Thoracic aorta endothelial cell (primary cell): ENCODE data around the gene PTX4. TPM values are rescaled to one million over a fixed set of nuclear protein-coding genes. Genes with fewer than 3 reads are reported as not detected.

Experiments used
- total RNA-seq: library from RNA; depleted of rRNA; stranded (reverse); fragments of >200 nt; gene quantifications from 2 replicates; pipeline ENCODE4 v1.2.3, GENCODE V29; 2012

PTX4 gene, protein sequence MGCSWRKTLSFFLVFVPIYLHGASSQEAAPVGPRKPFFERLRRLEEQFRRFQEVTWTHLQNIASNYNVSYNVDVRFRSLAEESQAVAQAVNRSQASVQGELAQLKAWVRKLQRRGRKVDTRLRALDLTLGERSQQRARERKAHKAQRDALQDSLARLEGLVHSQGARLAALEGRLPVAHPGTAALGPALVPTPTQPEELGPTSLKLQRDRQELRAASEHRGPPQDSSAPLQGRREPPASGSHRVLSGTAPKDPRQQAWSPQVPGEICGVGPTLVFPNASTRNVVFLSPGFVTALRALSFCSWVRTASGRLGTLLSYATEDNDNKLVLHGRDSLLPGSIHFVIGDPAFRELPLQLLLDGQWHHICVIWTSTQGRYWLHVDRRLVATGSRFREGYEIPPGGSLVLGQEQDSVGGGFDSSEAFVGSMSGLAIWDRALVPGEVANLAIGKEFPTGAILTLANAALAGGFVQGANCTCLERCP
- not detected in 2 replicates for total RNA-seq

DNA sequence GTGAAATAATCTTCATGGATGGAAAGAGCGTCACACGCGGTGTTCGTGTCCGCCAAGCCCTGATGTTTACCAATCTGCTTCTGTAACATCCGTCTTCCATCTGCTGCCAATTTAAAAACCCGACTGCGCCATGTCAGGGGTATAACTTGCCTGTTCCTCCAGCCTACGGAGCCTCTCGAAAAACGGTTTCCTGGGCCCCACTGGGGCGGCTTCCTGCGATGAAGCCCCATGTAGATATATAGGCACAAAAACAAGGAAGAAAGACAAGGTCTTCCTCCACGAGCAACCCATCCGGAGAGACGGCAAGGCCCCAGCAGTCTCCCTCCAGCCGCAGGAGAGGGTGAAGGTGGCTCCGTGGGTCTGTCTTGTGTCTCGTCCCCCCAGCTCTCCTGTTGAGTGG, at the start of gene PTX4:
Gene PTX4 (minus strand): TSS at position 326 of the 400 bp plus-strand sequence. CDS start 35 bp downstream, at position 291.

DNA sequence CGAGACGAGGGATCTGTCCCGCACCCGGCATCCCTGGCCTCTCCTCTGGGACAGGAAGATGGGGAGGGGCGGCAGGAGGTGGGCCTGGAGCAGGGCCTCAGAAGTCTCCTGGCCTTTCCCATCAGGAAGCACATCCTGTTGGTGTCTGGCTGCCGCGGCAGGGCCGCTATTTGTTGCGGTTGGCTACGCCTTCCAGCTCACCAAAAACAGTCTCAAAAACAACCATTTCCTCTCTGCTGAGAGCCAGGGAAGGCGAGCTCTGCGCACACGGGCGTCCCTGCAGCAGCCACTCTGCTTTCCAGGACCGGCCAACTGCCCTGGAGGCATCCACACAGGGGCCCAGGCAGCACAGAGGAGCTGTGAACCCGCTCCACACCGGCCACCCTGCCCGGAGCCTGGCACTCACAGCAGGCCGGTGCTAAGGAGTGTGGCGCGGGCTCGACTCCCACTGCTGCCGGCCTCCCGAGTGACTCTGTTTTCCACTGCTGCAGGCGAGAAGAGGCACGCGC, 44.8 kb upstream of the PTX4 start, which contains the start of gene TMEM204:
Gene TMEM204 (plus strand): TSS at position 224 of the 509 bp plus-strand sequence. CDS start 610 bp downstream, outside the sequence.

DNA sequence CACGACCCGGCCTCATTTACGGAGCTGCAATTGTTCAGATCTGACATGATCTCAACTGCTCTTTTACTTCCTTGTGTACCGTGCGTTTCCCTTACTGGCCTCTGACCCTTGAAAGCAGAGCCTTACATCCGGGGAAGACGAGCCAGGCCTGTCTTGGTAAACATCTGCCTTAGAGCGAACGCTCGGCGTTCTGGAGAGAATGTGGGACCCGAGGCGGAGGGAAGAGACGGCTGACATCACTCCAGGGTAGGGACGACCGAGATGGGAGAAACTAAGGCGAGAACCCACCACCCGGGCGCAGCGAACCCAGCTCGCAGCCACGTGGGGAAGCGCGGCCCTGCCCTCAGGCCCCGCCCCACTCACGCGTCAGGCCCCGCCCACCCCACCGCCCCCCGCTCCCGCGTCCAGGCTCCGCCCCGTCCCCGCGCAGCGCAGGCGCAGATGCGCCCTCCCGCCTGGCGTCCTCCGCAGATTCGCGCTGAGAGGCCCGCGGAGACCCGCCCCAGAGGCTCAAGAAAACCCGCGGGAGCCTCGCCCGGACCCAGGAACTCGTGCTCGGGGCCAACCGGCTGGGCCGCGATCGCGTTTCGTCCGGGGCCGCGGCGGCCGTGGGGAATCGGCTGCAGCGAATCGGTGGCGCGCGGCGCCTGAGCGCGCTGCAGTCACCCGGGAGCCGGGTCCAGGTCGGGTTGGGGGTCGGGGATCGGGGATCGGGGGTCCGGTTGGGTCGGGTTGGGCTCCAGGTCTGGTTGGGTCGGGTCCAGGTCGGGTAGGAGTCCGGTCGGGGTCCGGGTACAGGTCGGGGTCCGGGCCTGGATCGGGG, 4.4 kb upstream of the PTX4 start, which contains the start of gene TELO2:
Gene TELO2 (plus strand): TSS at position 438 of the 823 bp plus-strand sequence. CDS start 922 bp downstream, outside the sequence.

DNA sequence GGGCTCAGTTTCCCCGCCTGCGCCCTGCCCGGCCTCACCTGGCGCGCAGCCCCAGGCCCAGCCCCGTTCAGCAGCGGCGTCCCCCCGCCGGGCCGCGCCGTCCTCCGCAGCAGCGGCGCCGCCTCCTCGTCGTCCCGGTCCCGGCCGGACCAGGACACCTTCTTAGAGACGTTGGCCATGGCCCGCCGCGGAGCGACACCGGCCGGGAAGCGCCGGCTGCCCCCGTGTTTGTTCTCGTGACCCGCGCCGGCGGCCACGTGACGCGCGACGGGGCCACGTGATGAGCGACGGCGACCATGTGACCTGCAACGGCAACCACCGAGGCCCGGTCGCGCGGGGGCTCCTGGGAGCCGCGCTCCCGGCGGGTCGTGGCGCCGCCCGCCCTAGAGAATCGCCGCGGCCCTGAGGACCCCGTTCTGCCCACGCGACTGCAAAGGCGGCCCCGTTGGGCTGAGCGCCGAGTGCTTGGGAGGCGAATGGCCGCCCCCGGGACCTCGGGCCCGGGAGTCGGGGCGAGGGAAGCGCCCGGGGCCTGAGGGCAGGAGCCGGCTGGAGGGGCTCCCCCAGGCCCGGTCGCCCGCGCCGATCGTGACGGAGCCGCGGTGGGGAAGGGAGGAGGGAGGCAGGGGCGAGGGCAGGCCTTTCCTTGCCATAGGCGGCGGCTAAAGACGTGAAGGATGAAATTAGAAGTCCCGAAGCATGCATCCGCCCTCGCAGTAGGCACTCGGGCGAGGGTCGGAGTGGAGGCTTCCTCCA, 13.8 kb downstream of the PTX4 start, which contains the start of gene CLCN7:
Gene CLCN7 (minus strand): TSS at position 233 of the 756 bp plus-strand sequence. CDS start 54 bp downstream, at position 179.

DNA sequence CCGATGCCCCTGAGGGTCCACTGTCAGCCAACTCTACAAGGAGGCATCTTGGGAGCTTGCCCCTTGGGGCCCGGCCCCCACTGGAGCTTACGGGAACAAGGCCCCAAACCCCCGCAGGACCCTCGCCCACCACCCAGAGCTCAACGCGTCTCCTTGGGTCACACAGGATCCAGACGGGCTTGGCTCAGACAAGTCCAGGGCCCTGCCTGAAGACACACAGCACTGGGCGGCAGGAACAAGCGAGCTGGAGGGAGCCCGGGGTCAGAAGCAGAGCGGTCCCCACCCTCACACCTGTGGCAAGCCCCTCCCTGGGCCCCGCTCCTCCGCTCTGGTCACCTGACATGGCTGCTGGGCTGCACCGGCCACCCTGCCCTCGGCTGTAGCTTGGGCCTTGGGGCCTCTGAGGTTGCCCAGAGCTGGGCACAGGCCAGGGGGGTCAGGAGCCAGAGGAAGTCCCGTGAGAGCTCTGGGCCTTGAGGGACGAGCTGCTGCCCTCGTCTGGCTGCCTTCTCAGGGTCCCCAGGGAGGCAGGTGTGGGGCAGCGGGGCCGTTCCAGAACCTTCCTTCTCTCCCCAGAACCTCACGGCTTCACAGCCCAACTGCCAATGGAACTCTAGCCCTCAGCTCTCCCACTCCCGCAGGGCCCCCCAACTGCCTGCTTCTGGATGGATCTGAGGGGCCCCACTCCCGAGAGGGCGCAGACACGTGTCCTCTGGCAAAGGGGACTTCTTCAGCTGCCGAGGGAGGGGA, 44.6 kb downstream of the PTX4 start, which contains the start of gene CCDC154:
Gene CCDC154 (minus strand): TSS at position 577 of the 750 bp plus-strand sequence. CDS start 234 bp downstream, at position 343.

Other genes starting within 250 kb of the PTX4 start
- not detected in 2 replicates for gene TPSAB1, start 248.2 kb downstream of the PTX4 start, total RNA-seq
- gene TPSD1, start 232.9 kb downstream of the PTX4 start, total RNA-seq: not detected in 2 replicates
- gene UBE2I, start 179.3 kb downstream of the PTX4 start, total RNA-seq: 82.0 and 102 TPM in 2 replicates
- gene BAIAP3, start 155.3 kb downstream of the PTX4 start, total RNA-seq: 0.29 and 0.53 TPM in 2 replicates
- gene TSR3, start 137.1 kb downstream of the PTX4 start, total RNA-seq: 49.1 and 49.2 TPM in 2 replicates
- 18.5 and 23.9 TPM in 2 replicates for gene GNPTG, start 137.0 kb downstream of the PTX4 start, total RNA-seq
- 12.1 and 17.7 TPM in 2 replicates for gene UNKL, start 74.2 kb downstream of the PTX4 start, total RNA-seq
- gene UQCC4, start 68.2 kb downstream of the PTX4 start, total RNA-seq: 10.8 and 13.1 TPM in 2 replicates
- not detected in 2 replicates for gene PERCC1, start 57.9 kb downstream of the PTX4 start, total RNA-seq
- 0.07 TPM in 1 of 2 replicates, not detected in the other for gene CCDC154, start 44.4 kb downstream of the PTX4 start, total RNA-seq
- 48.3 and 62.9 TPM in 2 replicates for gene CLCN7, start 13.9 kb downstream of the PTX4 start, total RNA-seq
- 28.6 and 28.8 TPM in 2 replicates for gene TELO2, start 4.4 kb upstream of the PTX4 start, total RNA-seq
- gene TMEM204, start 44.7 kb upstream of the PTX4 start, total RNA-seq: 14.9 and 24.1 TPM in 2 replicates
- 14.0 and 14.6 TPM in 2 replicates for gene IFT140, start 123.1 kb upstream of the PTX4 start, total RNA-seq
- 16.0 and 20.3 TPM in 2 replicates for gene CRAMP1, start 123.4 kb upstream of the PTX4 start, total RNA-seq
- gene JPT2, start 189.3 kb upstream of the PTX4 start, total RNA-seq: 70.2 and 72.1 TPM in 2 replicates
- 41.9 and 45.7 TPM in 2 replicates for gene MAPK8IP3, start 217.3 kb upstream of the PTX4 start, total RNA-seq